ENCODE measurements around the gene TCF7L2. TPM values are rescaled to one million over a fixed set of nuclear protein-coding genes. Genes with fewer than 3 reads are reported as not detected.

Gene TCF7L2
- total and polyA plus RNA-seq, 9 of the 15 experiments (the other 6 are each of a cell fraction or from before 2014, with no cell fraction given): 0.32 to 2.8 (median 0.92) TPM

- no peak for TF ChIP-seq FOXA3 (CRISPR knock-in tag; conservative IDR thresholded peaks at IDR 0.05 in 1 of 2, IDR thresholded peaks at IDR 0.05 in 1 of 2)
- no peak for TF ChIP-seq ASH1L (IDR thresholded peaks at IDR 0.05; ENCODE audit: borderline replicate concordance, low read depth, partially characterized antibody)
- no peak for TF ChIP-seq RBM15 (IDR thresholded peaks at IDR 0.05; ENCODE audit: insufficient read depth, low read length)
- no peak for TF ChIP-seq HOMEZ (CRISPR knock-in tag; IDR thresholded peaks at IDR 0.05)
- TF ChIP-seq GTF2E2 (tag; IDR thresholded peaks at IDR 0.05): no peak
- no peak for TF ChIP-seq ZNF395 (CRISPR knock-in tag; IDR thresholded peaks at IDR 0.05)
- peak; percentile 78; the same call in 1 of the 2 replicates for TF ChIP-seq ELF4 (CRISPR knock-in tag; IDR thresholded peaks at IDR 0.05)
- no peak for TF ChIP-seq KHSRP (IDR thresholded peaks at IDR 0.05)
- TF ChIP-seq ZNF282 (CRISPR knock-in tag; IDR thresholded peaks at IDR 0.05): no peak
- TF ChIP-seq ZNF253 (CRISPR knock-in tag; conservative IDR thresholded peaks at IDR 0.05): no peak
- TF ChIP-seq PHF21A (IDR thresholded peaks at IDR 0.05; ENCODE audit: borderline replicate concordance, low read depth): no peak
- no peak for TF ChIP-seq TAF9B (IDR thresholded peaks at IDR 0.05; ENCODE audit: partially characterized antibody)
- TF ChIP-seq ZNF75A (CRISPR knock-in tag; IDR thresholded peaks at IDR 0.05): no peak
- TF ChIP-seq FOXK1 (CRISPR knock-in tag; IDR thresholded peaks at IDR 0.05; ENCODE audit: borderline replicate concordance): no peak
- TF ChIP-seq ZNF398 (CRISPR knock-in tag; IDR thresholded peaks at IDR 0.05): no peak
- TF ChIP-seq ZNF830 (CRISPR knock-in tag; IDR thresholded peaks at IDR 0.05): no peak
- peak; percentile 80 for TF ChIP-seq NFRKB (IDR thresholded peaks at IDR 0.05; ENCODE audit: low read depth)
- no peak for TF ChIP-seq ZKSCAN1 (IDR thresholded peaks at IDR 0.05; ENCODE audit: low read depth, low read length)
- TF ChIP-seq HIVEP1 (CRISPR knock-in tag; IDR thresholded peaks at IDR 0.05): no peak
- TF ChIP-seq SRSF3 (IDR thresholded peaks at IDR 0.05; ENCODE audit: insufficient read depth, low read length): no peak
- peak; percentile 36 to 60; a peak in 1 of 4 replicates for TF ChIP-seq ARNT (IDR thresholded peaks at IDR 0.05)
- TF ChIP-seq MYC (IDR thresholded peaks at IDR 0.05; ENCODE audit: low read depth, low read length): peak; percentile 57
- TF ChIP-seq MYC (CRISPR knock-in tag; IDR thresholded peaks at IDR 0.05; ENCODE audit: borderline replicate concordance, low read depth): no peak
- TF ChIP-seq TOE1 (IDR thresholded peaks at IDR 0.05; ENCODE audit: borderline replicate concordance): peak; percentile 70; the same call in 1 of the 2 replicates
- TF ChIP-seq TOE1 (CRISPR knock-in tag; IDR thresholded peaks at IDR 0.05; ENCODE audit: borderline replicate concordance, low read depth): no peak
Observed at GRCh38 chr10:113063043-113063967, 113.3 kb downstream of the TCF7L2 start (continued).
